ENCODE measurements around the gene IL1RL2. TPM values are rescaled to one million over a fixed set of nuclear protein-coding genes. Genes with fewer than 3 reads are reported as not detected.

The IL1RL2 gene
- not detected for total RNA-seq (2021; ENCODE audit: unreplicated experiment)
- polyA plus RNA-seq (2012; ENCODE audit: insufficient read length): not detected
- Bru-seq, nascent RNA: not detected
- percentile 2 among the genes with signal in this experiment for BruChase-seq, experiment 1, labeled RNA remaining after a 2-hour chase
- percentile 2 among the genes with signal in this experiment for BruChase-seq, experiment 2, labeled RNA remaining after a 6-hour chase
- long read RNA-seq, partial matches to known transcripts: 0 of 1 reads
- long read RNA-seq, other reads (novel, unspliced or antisense): 1 of 1 reads

GRCh38 chr2:102186791-102187495 is at the start of gene IL1RL2:
Gene IL1RL2 (plus strand): TSS chr2:102187023. CDS start chr2:102187868, 845 bp downstream.
- POLR2A ChIA-PET: no interaction called here
- CTCF ChIA-PET: no interaction called here
- Histone ChIP-seq H3K9me3 (ENCODE audit: control insufficient read depth, insufficient read depth, low read depth, low read length) (no peaks in the 10 kb centered on the region), H3K27ac (ENCODE audit: low read length) (no peak within 1 kb of the TSS), H3K27me3 (ENCODE audit: control insufficient read depth, insufficient read depth, low read length) (no peaks in the 10 kb centered on the region; the same call in 1 of the 2 replicates), H3K4me3 (ENCODE audit: low read depth in 2 of 2, low read length in 2 of 2) (no peak within 1 kb of the TSS), H3K4me1 (ENCODE audit: control insufficient read depth, insufficient read depth, low read length) (no peaks in the 10 kb centered on the region), H3K36me3 (ENCODE audit: control insufficient read depth, insufficient read depth, low read length) (no peaks in the 10 kb centered on the region)
- BruUV-seq (replicated peaks): no TSS peak
- intact Hi-C loops (cut with micrococcal nuclease; ENCODE audit: unreplicated experiment): no loop called here
- ATAC-seq (no peak), DNase-seq (ENCODE audit: low read depth, low spot score) (no peak)
- in situ Hi-C loops (cut with HindIII; ENCODE audit: low pct_unique_long_range_greater_than_20kb, low sequenced_read_pairs): no loop called here
- TF ChIP-seq SIN3A (IDR thresholded peaks at IDR 0.05; ENCODE audit: borderline replicate concordance, insufficient read depth, low read depth, low read length): no peak
- TF ChIP-seq CTCF (IDR thresholded peaks at IDR 0.05): no peak
- no peak for TF ChIP-seq REST (IDR thresholded peaks at IDR 0.05; ENCODE audit: insufficient read depth in 1 of 2, low read depth in 2 of 2, low read length in 1 of 2)
- no peak for TF ChIP-seq POLR2AphosphoS5 (IDR thresholded peaks at IDR 0.05; ENCODE audit: low read depth, low read length)
- no peak for TF ChIP-seq TCF7L2 (IDR thresholded peaks at IDR 0.05; ENCODE audit: low read depth, low read length)

GRCh38 chr2:102137138-102137537 is 49.7 kb upstream of the IL1RL2 start:
- H3K9me3 ChIP-seq (ENCODE audit: control insufficient read depth, insufficient read depth, low read depth, low read length): no peaks in the 10 kb centered on the region
- DNase-seq (ENCODE audit: low read depth, low spot score) (no peak), ATAC-seq (no peak)
- intact Hi-C loops (cut with micrococcal nuclease; ENCODE audit: unreplicated experiment) (no loop called here), in situ Hi-C loops (cut with HindIII; ENCODE audit: low pct_unique_long_range_greater_than_20kb, low sequenced_read_pairs) (no loop called here)
- peaks cover 3% of the 10 kb centered on the region; the same call in 1 of the 2 replicates for H3K4me1 ChIP-seq (ENCODE audit: control insufficient read depth, insufficient read depth, low read length)
- CTCF ChIA-PET: no interaction called here
- no peaks in the 10 kb centered on the region for H3K36me3 ChIP-seq (ENCODE audit: control insufficient read depth, insufficient read depth, low read length)
- no peak overlapping the region for H3K4me3 ChIP-seq (ENCODE audit: low read depth in 2 of 2, low read length in 2 of 2)
- no peak overlapping the region for H3K27ac ChIP-seq (ENCODE audit: low read length)
- TF ChIP-seq REST (IDR thresholded peaks at IDR 0.05; ENCODE audit: insufficient read depth in 1 of 2, low read depth in 2 of 2, low read length in 1 of 2): no peak
- no peak for TF ChIP-seq CTCF (IDR thresholded peaks at IDR 0.05)
- peaks cover 7% of the 10 kb centered on the region for H3K27me3 ChIP-seq (ENCODE audit: control insufficient read depth, insufficient read depth, low read length)
- BruUV-seq (replicated peaks): no TSS peak
- POLR2A ChIA-PET: no interaction called here
